GM23338 (cell line): ENCODE data around the gene PARD3. TPM values are rescaled to one million over a fixed set of nuclear protein-coding genes. Genes with fewer than 3 reads are reported as not detected.
"Not testable (repeated sequence)": the region's sequence is repeated elsewhere in the genome, so short reads cannot be mapped to it uniquely, and the experiment has no call there.

Experiments used
- ATAC-seq: fragments of 200-7000 bp; cut with Tn5 transposase; 3 replicates; pipeline ENCODE4 v1.9.1; 2020
- DNase-seq: peaks from one replicate; pipeline ENCODE4 v3.0.0-alpha.2; 2015; ENCODE audit warnings: low spot score
- H2AFZ ChIP-seq: fragments of 200-600 bp; sonication (generic); 2 replicates; pipeline ENCODE4 v1.8.0; 2016; ENCODE audit warnings: antibody characterized with exemption, mild to moderate bottlenecking, moderate library complexity
- H3F3A ChIP-seq: fragments of 200-600 bp; sonication (generic); replicated peaks from 2 replicates; pipeline ENCODE4 v1.8.0; 2017; ENCODE audit warnings: antibody characterized with exemption, mixed run types, low read depth
- H3K27ac ChIP-seq: fragments of 200-600 bp; sonication (generic); 2 replicates; pipeline ENCODE4 v1.6.1; 2016; ENCODE audit warnings: low read depth
- H3K27me3 ChIP-seq: fragments of 200-600 bp; sonication (generic); 2 replicates; pipeline ENCODE4 v1.8.0; 2016; ENCODE audit warnings: mild to moderate bottlenecking, mixed run types, moderate library complexity; ENCODE audit not compliant: insufficient read depth
- H3K36me3 ChIP-seq: fragments of 200-600 bp; sonication (generic); 2 replicates; pipeline ENCODE4 v1.8.0; 2016; ENCODE audit warnings: mild to moderate bottlenecking; ENCODE audit not compliant: insufficient read depth
- H3K4me1 ChIP-seq: fragments of 200-600 bp; sonication (generic); 2 replicates; pipeline ENCODE4 v1.8.0; 2016; ENCODE audit warnings: mild to moderate bottlenecking, moderate library complexity; ENCODE audit not compliant: insufficient read depth
- H3K4me2 ChIP-seq: fragments of 200-600 bp; sonication (generic); 2 replicates; pipeline ENCODE4 v1.7.1; 2017; ENCODE audit warnings: mixed run types
- H3K4me3 ChIP-seq: fragments of 200-600 bp; sonication (generic); 2 replicates; pipeline ENCODE4 v1.6.1; 2016; ENCODE audit warnings: mixed run types
- H3K79me2 ChIP-seq: fragments of 200-600 bp; sonication (generic); replicated peaks from 2 replicates; pipeline ENCODE4 v1.8.0; 2017; ENCODE audit warnings: mild to moderate bottlenecking; ENCODE audit not compliant: insufficient read depth
- H3K9me2 ChIP-seq: fragments of 200-600 bp; sonication (generic); 2 replicates; pipeline ENCODE4 v1.8.0; 2017; ENCODE audit not compliant: insufficient read depth
- H4K20me1 ChIP-seq: fragments of 200-600 bp; sonication (generic); replicated peaks from 2 replicates; pipeline ENCODE4 v1.8.0; 2017; ENCODE audit warnings: mild to moderate bottlenecking; ENCODE audit not compliant: insufficient read depth
- H3K27ac Mint-ChIP-seq: 2 replicates; pipeline ENCODE4 v1.8.0; 2020; ENCODE audit warnings: inconsistent platforms, mild to moderate bottlenecking, moderate library complexity, mixed read lengths
- H3K27me3 Mint-ChIP-seq: 3 replicates; pipeline ENCODE4 v1.8.0; 2022; ENCODE audit warnings: low read depth, mild to moderate bottlenecking, moderate library complexity, mixed read lengths, inconsistent platforms; ENCODE audit not compliant: insufficient read depth, poor library complexity
- H3K36me3 Mint-ChIP-seq: 3 replicates; pipeline ENCODE4 v1.8.0; 2021; ENCODE audit warnings: low read depth, mild to moderate bottlenecking, inconsistent platforms, moderate library complexity, mixed read lengths
- H3K4me1 Mint-ChIP-seq: 3 replicates; pipeline ENCODE4 v1.8.0; 2020; ENCODE audit warnings: mild to moderate bottlenecking, inconsistent platforms, mixed read lengths
- H3K4me3 Mint-ChIP-seq: 3 replicates; pipeline ENCODE4 v1.8.0; 2021; ENCODE audit warnings: moderate library complexity, mild to moderate bottlenecking, inconsistent platforms, mixed read lengths
- H3K9me3 Mint-ChIP-seq: 3 replicates; pipeline ENCODE4 v1.8.0; 2020; ENCODE audit warnings: moderate library complexity, mild to moderate bottlenecking, inconsistent platforms, mixed read lengths
- CREB1 ChIP-seq: fragments of 250-450 bp; sonication (Bioruptor Pico); IDR thresholded peaks from 2 replicates; pipeline ENCODE4 v1.5.0; 2020; ENCODE audit warnings: low read depth, mild to moderate bottlenecking, moderate library complexity
- CTCF ChIP-seq, 2 experiments: fragments of 200-600 bp in 1 of 2; sonication (generic) in 1 of 2; conservative IDR thresholded peaks; 2 replicates each; pipeline versions ENCODE4 v1.5.1 to v1.6.1; 2016 to 2017; ENCODE audit warnings: antibody characterized with exemption in 2 of 2, low read depth in 2 of 2, mild to moderate bottlenecking in 2 of 2, moderate library complexity in 1 of 2
- EZH2 ChIP-seq: fragments of 200-600 bp; sonication (generic); IDR thresholded peaks from one replicate; pipeline ENCODE4 v1.8.0; 2017; ENCODE audit warnings: antibody characterized with exemption, mild to moderate bottlenecking, low read depth; ENCODE audit not compliant: unreplicated experiment
- ZNF462 ChIP-seq: fragments of 250-450 bp; sonication (Bioruptor Pico); IDR thresholded peaks from 2 replicates; pipeline ENCODE4 v1.5.0; 2020; ENCODE audit warnings: mild to moderate bottlenecking, moderate library complexity
- polyA plus RNA-seq: library from polyadenylated mRNA; unstranded; fragments of >200 nt; fragmentation: Nextera tagmentation; extraction: Ambion mirVana; gene quantifications from 2 replicates; pipeline ENCODE4 v1.2.1, GENCODE V29; 2016
- total RNA-seq: library from RNA; depleted of rRNA; stranded (reverse); fragments of >200 nt; shearing (Covaris generic); gene quantifications from 2 replicates; pipeline ENCODE4 v1.2.3, GENCODE V29; 2014

The PARD3 gene
- total and polyA plus RNA-seq, 2 experiments from 2014 or later: 30.2 to 51.4 TPM

- H3K79me2 ChIP-seq: peaks cover 71% of the 10 kb centered on the region
- H3K27ac Mint-ChIP-seq: no peak overlapping the region
- H3K36me3 Mint-ChIP-seq: no peaks in the 10 kb centered on the region
Measured at GRCh38 chr10:34647160-34647559, 167.9 kb downstream of the PARD3 start.

GRCh38 chr10:34646331-34646730 lies 168.8 kb downstream of the PARD3 start:
- TF ChIP-seq EZH2: no peak
- no peak overlapping the region for H3K4me3 Mint-ChIP-seq
- no peak overlapping the region for H3K27ac ChIP-seq
- H4K20me1 ChIP-seq: no peaks in the 10 kb centered on the region
- H3K4me1 Mint-ChIP-seq: peaks cover 43% of the 10 kb centered on the region
- no peaks in the 10 kb centered on the region for H3F3A ChIP-seq
- H2AFZ ChIP-seq: no peak overlapping the region
- DNase-seq (no peak), ATAC-seq (no peak)
- H3K27me3 ChIP-seq: no peaks in the 10 kb centered on the region
- no peak overlapping the region for H3K4me3 ChIP-seq
- H3K79me2 ChIP-seq: peaks cover 63% of the 10 kb centered on the region
- H3K4me1 ChIP-seq: peaks cover 18% of the 10 kb centered on the region
- no peaks in the 10 kb centered on the region for H3K9me2 ChIP-seq
- no peaks in the 10 kb centered on the region for H3K9me3 Mint-ChIP-seq
- H3K36me3 ChIP-seq: no peaks in the 10 kb centered on the region
- H3K27ac Mint-ChIP-seq: no peak overlapping the region
- H3K27me3 Mint-ChIP-seq: peaks cover 2% of the 10 kb centered on the region
- no peak overlapping the region for H3K4me2 ChIP-seq
- no peaks in the 10 kb centered on the region for H3K36me3 Mint-ChIP-seq

More at GRCh38 chr10:34647160-34647559, 167.9 kb downstream of the PARD3 start:
- no peaks in the 10 kb centered on the region for H3K27me3 ChIP-seq
- Mint-ChIP-seq H3K27me3 (peaks cover 3% of the 10 kb centered on the region), H3K9me3 (no peaks in the 10 kb centered on the region), H3K4me1 (peaks cover 46% of the 10 kb centered on the region), H3K4me3 (no peak overlapping the region)
- no peak for DNase-seq
- no peak for ATAC-seq
- H3K36me3 ChIP-seq: no peaks in the 10 kb centered on the region
- no peak overlapping the region for H3K4me2 ChIP-seq
- peaks cover 26% of the 10 kb centered on the region for H3K4me1 ChIP-seq
- H4K20me1 ChIP-seq: no peaks in the 10 kb centered on the region
- H3K27ac ChIP-seq: no peak overlapping the region
- no peak overlapping the region for H3K4me3 ChIP-seq
- H3K9me2 ChIP-seq: no peaks in the 10 kb centered on the region
- H3F3A ChIP-seq: no peaks in the 10 kb centered on the region
- H2AFZ ChIP-seq: no peak overlapping the region
- TF ChIP-seq CREB1 (CRISPR knock-in tag): no peak
- TF ChIP-seq CTCF (conservative IDR thresholded peaks at IDR 0.05; ENCODE audit: low read depth in 2 of 2): no peak

- not testable (repeated sequence) for H3K4me3 ChIP-seq, H2AFZ ChIP-seq, H3K36me3 Mint-ChIP-seq, H3K9me2 ChIP-seq, H3K27ac ChIP-seq, H3K27me3 ChIP-seq, H3K4me2 ChIP-seq, H4K20me1 ChIP-seq, ATAC-seq, DNase-seq, H3K9me3 Mint-ChIP-seq, H3F3A ChIP-seq, H3K4me3 Mint-ChIP-seq, H3K27ac Mint-ChIP-seq, H3K27me3 Mint-ChIP-seq, H3K36me3 ChIP-seq
- peaks cover 60% of the 10 kb centered on the region for H3K79me2 ChIP-seq
- peaks cover 35% of the 10 kb centered on the region for H3K4me1 Mint-ChIP-seq
- peaks cover 15% of the 10 kb centered on the region; the same call in 1 of the 2 replicates for H3K4me1 ChIP-seq
Measured at GRCh38 chr10:34644815-34645214, 170.3 kb downstream of the PARD3 start.

GRCh38 chr10:34644224-34644623 lies 170.9 kb downstream of the PARD3 start:
- ATAC-seq: no peak
- H3K9me3 Mint-ChIP-seq: no peaks in the 10 kb centered on the region
- Histone ChIP-seq H3K9me2 (no peaks in the 10 kb centered on the region), H3K4me1 (peaks cover 15% of the 10 kb centered on the region; the same call in 1 of the 2 replicates), H3K36me3 (no peaks in the 10 kb centered on the region), H3K4me3 (no peak overlapping the region), H3K79me2 (peaks cover 56% of the 10 kb centered on the region), H3F3A (no peaks in the 10 kb centered on the region), H3K4me2 (no peak overlapping the region), H3K27me3 (no peaks in the 10 kb centered on the region), H2AFZ (no peak overlapping the region), H3K27ac (no peak overlapping the region), H4K20me1 (no peaks in the 10 kb centered on the region)
- DNase-seq: no peak
- peaks cover 2% of the 10 kb centered on the region for H3K27me3 Mint-ChIP-seq
- peaks cover 33% of the 10 kb centered on the region for H3K4me1 Mint-ChIP-seq
- H3K4me3 Mint-ChIP-seq: no peak overlapping the region
- H3K36me3 Mint-ChIP-seq: no peaks in the 10 kb centered on the region
- H3K27ac Mint-ChIP-seq: no peak overlapping the region; the same call in 1 of the 2 replicates
- TF ChIP-seq ZNF462 (CRISPR knock-in tag): no peak
